ENCODE results near the gene PRR14. TPM values are rescaled to one million over a fixed set of nuclear protein-coding genes. Genes with fewer than 3 reads are reported as not detected.

Gene PRR14
- polyA plus RNA-seq, 1 of the 3 experiments (the other 2 are of a cell fraction): 13.5 TPM

DNA sequence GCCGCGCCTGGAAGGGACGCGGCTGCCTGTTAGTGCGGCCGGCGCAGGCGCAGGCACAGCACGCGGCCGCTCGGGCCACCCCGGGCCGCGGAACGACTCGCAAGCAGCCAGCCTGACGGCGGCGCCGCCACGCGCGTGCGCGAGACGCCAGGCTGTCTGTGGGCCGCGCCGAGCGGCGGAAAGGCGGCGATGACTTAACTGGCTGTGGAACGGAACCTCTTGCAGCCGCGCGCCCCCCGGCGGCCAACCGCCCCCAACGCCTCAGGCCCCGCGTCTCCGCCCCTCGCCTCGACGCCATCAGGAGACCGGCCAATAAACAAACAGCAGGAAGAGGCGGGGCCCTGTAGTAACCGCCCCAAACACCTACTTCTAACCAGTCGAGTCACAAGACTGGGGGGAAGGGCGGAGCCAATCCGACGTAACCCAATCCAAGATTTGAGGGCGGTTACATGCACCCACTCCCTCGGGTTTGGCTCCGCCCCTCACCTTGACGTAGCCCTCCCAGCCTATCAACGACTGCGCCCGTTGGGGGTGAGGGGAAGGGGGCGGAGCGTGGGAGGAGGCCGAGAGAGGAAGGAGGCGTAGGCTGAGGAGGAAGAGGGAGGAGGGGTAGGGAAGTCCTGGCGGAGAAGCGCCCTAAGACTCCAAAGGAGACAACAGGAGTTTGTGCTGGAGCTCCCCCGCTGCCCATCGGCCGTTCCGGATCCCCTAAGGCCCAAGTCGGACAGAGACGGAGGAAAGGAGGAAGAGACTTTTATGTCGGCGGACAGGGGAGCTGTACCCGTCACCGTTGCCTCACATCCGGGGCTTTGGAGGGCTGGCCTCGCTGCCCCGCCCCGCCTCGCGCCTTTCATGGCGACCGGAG is 7.3 kb downstream of the PRR14 start, which contains the start of gene FBRS (continued):
- TF ChIP-seq, protein P1, sequence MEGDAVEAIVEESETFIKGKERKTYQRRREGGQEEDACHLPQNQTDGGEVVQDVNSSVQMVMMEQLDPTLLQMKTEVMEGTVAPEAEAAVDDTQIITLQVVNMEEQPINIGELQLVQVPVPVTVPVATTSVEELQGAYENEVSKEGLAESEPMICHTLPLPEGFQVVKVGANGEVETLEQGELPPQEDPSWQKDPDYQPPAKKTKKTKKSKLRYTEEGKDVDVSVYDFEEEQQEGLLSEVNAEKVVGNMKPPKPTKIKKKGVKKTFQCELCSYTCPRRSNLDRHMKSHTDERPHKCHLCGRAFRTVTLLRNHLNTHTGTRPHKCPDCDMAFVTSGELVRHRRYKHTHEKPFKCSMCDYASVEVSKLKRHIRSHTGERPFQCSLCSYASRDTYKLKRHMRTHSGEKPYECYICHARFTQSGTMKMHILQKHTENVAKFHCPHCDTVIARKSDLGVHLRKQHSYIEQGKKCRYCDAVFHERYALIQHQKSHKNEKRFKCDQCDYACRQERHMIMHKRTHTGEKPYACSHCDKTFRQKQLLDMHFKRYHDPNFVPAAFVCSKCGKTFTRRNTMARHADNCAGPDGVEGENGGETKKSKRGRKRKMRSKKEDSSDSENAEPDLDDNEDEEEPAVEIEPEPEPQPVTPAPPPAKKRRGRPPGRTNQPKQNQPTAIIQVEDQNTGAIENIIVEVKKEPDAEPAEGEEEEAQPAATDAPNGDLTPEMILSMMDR (IDR thresholded peaks at IDR 0.05): peak; percentile 81
- peak; percentile 54 for TF ChIP-seq CHD2 (IDR thresholded peaks at IDR 0.05; ENCODE audit: low read length, partially characterized antibody)
- no peak for TF ChIP-seq RCOR1 (IDR thresholded peaks at IDR 0.05; ENCODE audit: low read length)
- TF ChIP-seq, protein P2, sequence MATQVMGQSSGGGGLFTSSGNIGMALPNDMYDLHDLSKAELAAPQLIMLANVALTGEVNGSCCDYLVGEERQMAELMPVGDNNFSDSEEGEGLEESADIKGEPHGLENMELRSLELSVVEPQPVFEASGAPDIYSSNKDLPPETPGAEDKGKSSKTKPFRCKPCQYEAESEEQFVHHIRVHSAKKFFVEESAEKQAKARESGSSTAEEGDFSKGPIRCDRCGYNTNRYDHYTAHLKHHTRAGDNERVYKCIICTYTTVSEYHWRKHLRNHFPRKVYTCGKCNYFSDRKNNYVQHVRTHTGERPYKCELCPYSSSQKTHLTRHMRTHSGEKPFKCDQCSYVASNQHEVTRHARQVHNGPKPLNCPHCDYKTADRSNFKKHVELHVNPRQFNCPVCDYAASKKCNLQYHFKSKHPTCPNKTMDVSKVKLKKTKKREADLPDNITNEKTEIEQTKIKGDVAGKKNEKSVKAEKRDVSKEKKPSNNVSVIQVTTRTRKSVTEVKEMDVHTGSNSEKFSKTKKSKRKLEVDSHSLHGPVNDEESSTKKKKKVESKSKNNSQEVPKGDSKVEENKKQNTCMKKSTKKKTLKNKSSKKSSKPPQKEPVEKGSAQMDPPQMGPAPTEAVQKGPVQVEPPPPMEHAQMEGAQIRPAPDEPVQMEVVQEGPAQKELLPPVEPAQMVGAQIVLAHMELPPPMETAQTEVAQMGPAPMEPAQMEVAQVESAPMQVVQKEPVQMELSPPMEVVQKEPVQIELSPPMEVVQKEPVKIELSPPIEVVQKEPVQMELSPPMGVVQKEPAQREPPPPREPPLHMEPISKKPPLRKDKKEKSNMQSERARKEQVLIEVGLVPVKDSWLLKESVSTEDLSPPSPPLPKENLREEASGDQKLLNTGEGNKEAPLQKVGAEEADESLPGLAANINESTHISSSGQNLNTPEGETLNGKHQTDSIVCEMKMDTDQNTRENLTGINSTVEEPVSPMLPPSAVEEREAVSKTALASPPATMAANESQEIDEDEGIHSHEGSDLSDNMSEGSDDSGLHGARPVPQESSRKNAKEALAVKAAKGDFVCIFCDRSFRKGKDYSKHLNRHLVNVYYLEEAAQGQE (IDR thresholded peaks at IDR 0.05; ENCODE audit: low read depth, low read length): no peak
- peak; percentile 61 for TF ChIP-seq SMC3 (IDR thresholded peaks at IDR 0.05; ENCODE audit: low read depth, low read length)
- TF ChIP-seq JUND (IDR thresholded peaks at IDR 0.05): no peak
- no peak for TF ChIP-seq YY1 (IDR thresholded peaks at IDR 0.05; ENCODE audit: low read depth)
- no peak for TF ChIP-seq FOSL2 (IDR thresholded peaks at IDR 0.05; ENCODE audit: borderline replicate concordance, low read depth)
- no peak for TF ChIP-seq GATA2 (CRISPR knock-in tag; IDR thresholded peaks at IDR 0.05)

DNA sequence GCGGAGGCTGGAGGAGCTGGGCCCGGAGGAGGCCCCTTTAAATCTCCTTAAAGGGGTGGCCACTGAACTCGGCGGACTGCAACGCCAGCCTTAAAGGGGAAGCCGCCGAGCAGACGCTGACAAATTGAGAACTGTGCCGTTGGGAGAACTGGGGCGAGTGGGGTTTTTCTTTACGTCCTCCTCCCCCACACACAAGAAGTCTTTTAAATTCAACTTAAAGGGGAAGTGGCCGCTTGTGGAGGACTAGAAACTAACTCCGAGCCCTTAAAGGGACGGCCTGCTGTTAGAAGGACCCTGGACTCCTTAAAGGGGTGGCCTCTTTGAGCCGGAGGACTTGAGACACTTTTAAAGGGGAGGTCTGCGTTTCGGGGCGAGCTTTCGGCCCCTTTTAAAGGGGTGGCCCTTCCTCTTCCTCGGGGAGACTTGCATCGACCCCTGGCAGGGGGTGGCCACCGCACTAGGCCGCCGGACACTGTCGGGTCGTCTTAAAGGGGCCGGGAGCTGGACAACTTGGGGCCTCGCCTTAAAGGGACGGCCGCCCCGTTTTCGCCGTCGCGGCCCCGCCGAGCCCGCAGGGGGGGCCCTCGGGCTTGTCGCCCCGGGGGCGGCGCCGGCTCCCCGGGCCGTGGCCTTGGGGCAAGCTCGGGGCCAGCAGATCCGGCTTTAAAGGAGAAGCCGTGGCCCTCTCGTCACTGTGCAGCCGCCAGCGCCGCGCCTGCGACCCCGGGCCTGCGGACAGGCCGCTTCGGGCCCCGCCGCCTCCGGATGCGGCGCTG is 8.2 kb downstream of the PRR14 start:
- Histone ChIP-seq H3K9me2 (no peaks in the 10 kb centered on the region), H3K4me1 (ENCODE audit: control insufficient read depth in 1 of 2, insufficient read depth in 2 of 2, low read depth in 1 of 2, low read length in 1 of 2) (peaks cover 9 to 27% of the 10 kb centered on the region in 2 experiments; a peak in 2 of 4 replicates), H4K20me1 (ENCODE audit: insufficient read depth) (peaks cover 32% of the 10 kb centered on the region; the same call in 1 of the 2 replicates), H3K9me3 (no peaks in the 10 kb centered on the region), H3K27ac (ENCODE audit: low read depth in 2 of 2, low read length in 1 of 2) (peak overlapping the region; percentile 99), H3K4me3 (ENCODE audit: low read depth in 2 of 2, low read length in 1 of 2) (peak overlapping the region; percentile 87 to 91), H3K9ac (peak overlapping the region; percentile 89), H3K79me2 (ENCODE audit: insufficient read depth) (peaks cover 45% of the 10 kb centered on the region), H3K36me3 (replicated peaks in 1 of 2; ENCODE audit: control insufficient read depth in 1 of 2, insufficient read depth in 2 of 2, low read length in 1 of 2) (peaks cover 46 to 54% of the 10 kb centered on the region in 2 experiments), H3F3A (replicated peaks; ENCODE audit: insufficient read depth) (peaks cover 18% of the 10 kb centered on the region), H3K27me3 (ENCODE audit: insufficient read depth) (no peaks in the 10 kb centered on the region), H3K4me2 (peak overlapping the region; percentile 99), H2AFZ (ENCODE audit: low read depth) (0 out of 2 replicates have a peak overlapping the region, but pooled peaks have one; percentile 33)
- WGBS (ENCODE audit: low lambda C conversion rate): 3% methylated on average over 13 of the region's 64 CpGs
- ChIA-PET CTCF (interaction anchor here (0.6 to 4.5 kb wide), 19 partner anchors 8 to 229 kb away, joined by 3 to 30 read pairs (median 5); partner anchors contain the start of genes DCTPP1, PRR14, SRCAP and ZNF688), POLR2A (interaction anchor here (0.7 to 1.6 kb wide), 11 partner anchors 9 to 264 kb away, joined by 3 to 8 read pairs (median 4); partner anchors contain the start of genes DCTPP1, PHKG2, PRR14 and ZNF48)
- peak; percentile 87 for DNase-seq
- TF ChIP-seq, protein P3, sequence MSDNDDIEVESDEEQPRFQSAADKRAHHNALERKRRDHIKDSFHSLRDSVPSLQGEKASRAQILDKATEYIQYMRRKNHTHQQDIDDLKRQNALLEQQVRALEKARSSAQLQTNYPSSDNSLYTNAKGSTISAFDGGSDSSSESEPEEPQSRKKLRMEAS (IDR thresholded peaks at IDR 0.05; ENCODE audit: low read depth): peak; percentile 47; the same call in 1 of the 2 replicates
- TF ChIP-seq SIN3A (IDR thresholded peaks at IDR 0.05; ENCODE audit: borderline replicate concordance, low read depth, low read length): peak; percentile 16; the same call in 1 of the 2 replicates
- TF ChIP-seq, protein P4, sequence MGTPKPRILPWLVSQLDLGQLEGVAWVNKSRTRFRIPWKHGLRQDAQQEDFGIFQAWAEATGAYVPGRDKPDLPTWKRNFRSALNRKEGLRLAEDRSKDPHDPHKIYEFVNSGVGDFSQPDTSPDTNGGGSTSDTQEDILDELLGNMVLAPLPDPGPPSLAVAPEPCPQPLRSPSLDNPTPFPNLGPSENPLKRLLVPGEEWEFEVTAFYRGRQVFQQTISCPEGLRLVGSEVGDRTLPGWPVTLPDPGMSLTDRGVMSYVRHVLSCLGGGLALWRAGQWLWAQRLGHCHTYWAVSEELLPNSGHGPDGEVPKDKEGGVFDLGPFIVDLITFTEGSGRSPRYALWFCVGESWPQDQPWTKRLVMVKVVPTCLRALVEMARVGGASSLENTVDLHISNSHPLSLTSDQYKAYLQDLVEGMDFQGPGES (IDR thresholded peaks at IDR 0.05; ENCODE audit: low read depth, low read length): no peak
- TF ChIP-seq, protein P1 (IDR thresholded peaks at IDR 0.05): peak; percentile 31
- peak; percentile 46; the same call in 1 of the 2 replicates for TF ChIP-seq ELF1 (IDR thresholded peaks at IDR 0.05)
- TF ChIP-seq YY1 (IDR thresholded peaks at IDR 0.05; ENCODE audit: low read depth): peak; percentile 79
- no peak for TF ChIP-seq GABPA (IDR thresholded peaks at IDR 0.05; ENCODE audit: low read depth)
- no peak for TF ChIP-seq FOXM1 (IDR thresholded peaks at IDR 0.05; ENCODE audit: low read depth)
- TF ChIP-seq, protein P5, sequence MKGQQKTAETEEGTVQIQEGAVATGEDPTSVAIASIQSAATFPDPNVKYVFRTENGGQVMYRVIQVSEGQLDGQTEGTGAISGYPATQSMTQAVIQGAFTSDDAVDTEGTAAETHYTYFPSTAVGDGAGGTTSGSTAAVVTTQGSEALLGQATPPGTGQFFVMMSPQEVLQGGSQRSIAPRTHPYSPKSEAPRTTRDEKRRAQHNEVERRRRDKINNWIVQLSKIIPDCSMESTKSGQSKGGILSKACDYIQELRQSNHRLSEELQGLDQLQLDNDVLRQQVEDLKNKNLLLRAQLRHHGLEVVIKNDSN (IDR thresholded peaks at IDR 0.05; ENCODE audit: borderline replicate concordance, low read depth): no peak

All from SK-N-SH (cell line).